SK-N-SH treated with all-trans-retinoic acid at 6 μM for 48 hours (cell line): ENCODE data around the gene MED15.

Experiments used
- ATAC-seq: fragments of 200-7000 bp; cut with Tn5 transposase; 3 replicates; pipeline ENCODE4 v1.9.1; 2020; ENCODE audit warnings: mild to moderate bottlenecking, moderate library complexity
- ARNTL ChIP-seq: fragments of 450-650 bp; formaldehyde crosslinking; IDR thresholded peaks from 2 replicates; pipeline ENCODE4 v1.5.0; 2020; ENCODE audit warnings: low read depth, mild to moderate bottlenecking, moderate library complexity, borderline replicate concordance
- BACH2 ChIP-seq: fragments of 250-450 bp; sonication (Bioruptor Pico); IDR thresholded peaks from 2 replicates; pipeline ENCODE4 v1.9.0; 2021; ENCODE audit warnings: mild to moderate bottlenecking, borderline replicate concordance
- CSRNP3 ChIP-seq: fragments of 250-450 bp; sonication (Bioruptor Pico); IDR thresholded peaks from 2 replicates; pipeline ENCODE4 v1.5.1; 2021; ENCODE audit warnings: mild to moderate bottlenecking, moderate library complexity
- GLIS3 ChIP-seq: fragments of 250-450 bp; sonication (Bioruptor Pico); IDR thresholded peaks from 2 replicates; pipeline ENCODE4 v1.5.0; 2020; ENCODE audit warnings: mild to moderate bottlenecking, moderate library complexity
- ISL1 ChIP-seq: fragments of 250-450 bp; sonication (Bioruptor Pico); IDR thresholded peaks from 2 replicates; pipeline ENCODE4 v2.1.2; 2022; ENCODE audit warnings: mild to moderate bottlenecking, moderate library complexity
- PATZ1 ChIP-seq: fragments of 250-450 bp; sonication (Bioruptor Pico); IDR thresholded peaks from 2 replicates; pipeline ENCODE4 v1.8.0; 2020; ENCODE audit warnings: mild to moderate bottlenecking, moderate library complexity, borderline replicate concordance
- POU6F1 ChIP-seq: fragments of 250-450 bp; sonication (Bioruptor Pico); IDR thresholded peaks from 2 replicates; pipeline ENCODE4 v1.8.0; 2021; ENCODE audit warnings: low read depth, mild to moderate bottlenecking, moderate library complexity, borderline replicate concordance
- RARB ChIP-seq: fragments of 250-450 bp; sonication (Bioruptor Pico); IDR thresholded peaks from 2 replicates; pipeline ENCODE4 v1.8.0; 2021; ENCODE audit warnings: mild to moderate bottlenecking, moderate library complexity
- SNAI2 ChIP-seq: fragments of 250-450 bp; sonication (Bioruptor Pico); IDR thresholded peaks from 2 replicates; pipeline ENCODE4 v1.5.0; 2020; ENCODE audit warnings: mild to moderate bottlenecking, moderate library complexity
- TOX ChIP-seq: fragments of 250-450 bp; sonication (Bioruptor Pico); IDR thresholded peaks from 2 replicates; pipeline ENCODE4 v1.8.0; 2021; ENCODE audit warnings: mild to moderate bottlenecking, moderate library complexity, borderline replicate concordance
- ZC3H10 ChIP-seq: fragments of 250-450 bp; sonication (Bioruptor Pico); IDR thresholded peaks from 2 replicates; pipeline ENCODE4 v1.5.1; 2021; ENCODE audit warnings: mild to moderate bottlenecking, moderate library complexity
- ZFP3 ChIP-seq: fragments of 250-450 bp; sonication (Bioruptor Pico); IDR thresholded peaks from 2 replicates; pipeline ENCODE4 v1.5.0; 2020; ENCODE audit warnings: mild to moderate bottlenecking, moderate library complexity
- ZFP30 ChIP-seq: fragments of 450-650 bp; formaldehyde crosslinking; IDR thresholded peaks from 2 replicates; pipeline ENCODE4 v1.5.0; 2022; ENCODE audit warnings: mild to moderate bottlenecking, moderate library complexity
- ZNF565 ChIP-seq: fragments of 450-650 bp; formaldehyde crosslinking; conservative IDR thresholded peaks from 2 replicates; pipeline ENCODE4 v1.5.0; 2020; ENCODE audit warnings: low read depth, mild to moderate bottlenecking, moderate library complexity
- ZNF70 ChIP-seq: fragments of 450-650 bp; formaldehyde crosslinking; IDR thresholded peaks from 2 replicates; pipeline ENCODE4 v1.5.0; 2020; ENCODE audit warnings: mild to moderate bottlenecking, moderate library complexity
- TF ChIP-seq, protein P1 (sequence below): fragments of 250-450 bp; sonication (Bioruptor Pico); IDR thresholded peaks from 2 replicates; pipeline ENCODE4 v1.5.1; 2020; ENCODE audit warnings: low read depth, mild to moderate bottlenecking, moderate library complexity
- TF ChIP-seq, protein P2 (sequence below): fragments of 250-450 bp; sonication (Bioruptor Pico); IDR thresholded peaks from 2 replicates; pipeline ENCODE4 v1.5.0; 2020; ENCODE audit warnings: mild to moderate bottlenecking, moderate library complexity

Gene MED15

GRCh38 chr22:20611418-20611817 lies 104.0 kb downstream of the MED15 start:
- TF ChIP-seq ARNTL (CRISPR knock-in tag) (no peak), ZFP3 (no peak), GLIS3 (no peak), BACH2 (CRISPR knock-in tag) (no peak)
- TF ChIP-seq, protein P1, sequence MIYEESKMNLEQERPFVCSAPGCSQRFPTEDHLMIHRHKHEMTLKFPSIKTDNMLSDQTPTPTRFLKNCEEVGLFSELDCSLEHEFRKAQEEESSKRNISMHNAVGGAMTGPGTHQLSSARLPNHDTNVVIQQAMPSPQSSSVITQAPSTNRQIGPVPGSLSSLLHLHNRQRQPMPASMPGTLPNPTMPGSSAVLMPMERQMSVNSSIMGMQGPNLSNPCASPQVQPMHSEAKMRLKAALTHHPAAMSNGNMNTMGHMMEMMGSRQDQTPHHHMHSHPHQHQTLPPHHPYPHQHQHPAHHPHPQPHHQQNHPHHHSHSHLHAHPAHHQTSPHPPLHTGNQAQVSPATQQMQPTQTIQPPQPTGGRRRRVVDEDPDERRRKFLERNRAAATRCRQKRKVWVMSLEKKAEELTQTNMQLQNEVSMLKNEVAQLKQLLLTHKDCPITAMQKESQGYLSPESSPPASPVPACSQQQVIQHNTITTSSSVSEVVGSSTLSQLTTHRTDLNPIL (CRISPR knock-in tag) = no peak

GRCh38 chr22:20613301-20613700 lies 105.9 kb downstream of the MED15 start:
- no peak for ATAC-seq
- TF ChIP-seq ZFP3 (no peak), RARB (CRISPR knock-in tag) (no peak), POU6F1 (no peak), TOX (CRISPR knock-in tag) (no peak)
- TF ChIP-seq, all 23 proteins: peak for 0

More at GRCh38 chr22:20611418-20611817, 104.0 kb downstream of the MED15 start:
- no peak for ATAC-seq

GRCh38 chr22:20615021-20615420 lies 107.6 kb downstream of the MED15 start:
- no peak for ATAC-seq
- no peak for TF ChIP-seq BACH2 (CRISPR knock-in tag)
- TF ChIP-seq, protein P2, sequence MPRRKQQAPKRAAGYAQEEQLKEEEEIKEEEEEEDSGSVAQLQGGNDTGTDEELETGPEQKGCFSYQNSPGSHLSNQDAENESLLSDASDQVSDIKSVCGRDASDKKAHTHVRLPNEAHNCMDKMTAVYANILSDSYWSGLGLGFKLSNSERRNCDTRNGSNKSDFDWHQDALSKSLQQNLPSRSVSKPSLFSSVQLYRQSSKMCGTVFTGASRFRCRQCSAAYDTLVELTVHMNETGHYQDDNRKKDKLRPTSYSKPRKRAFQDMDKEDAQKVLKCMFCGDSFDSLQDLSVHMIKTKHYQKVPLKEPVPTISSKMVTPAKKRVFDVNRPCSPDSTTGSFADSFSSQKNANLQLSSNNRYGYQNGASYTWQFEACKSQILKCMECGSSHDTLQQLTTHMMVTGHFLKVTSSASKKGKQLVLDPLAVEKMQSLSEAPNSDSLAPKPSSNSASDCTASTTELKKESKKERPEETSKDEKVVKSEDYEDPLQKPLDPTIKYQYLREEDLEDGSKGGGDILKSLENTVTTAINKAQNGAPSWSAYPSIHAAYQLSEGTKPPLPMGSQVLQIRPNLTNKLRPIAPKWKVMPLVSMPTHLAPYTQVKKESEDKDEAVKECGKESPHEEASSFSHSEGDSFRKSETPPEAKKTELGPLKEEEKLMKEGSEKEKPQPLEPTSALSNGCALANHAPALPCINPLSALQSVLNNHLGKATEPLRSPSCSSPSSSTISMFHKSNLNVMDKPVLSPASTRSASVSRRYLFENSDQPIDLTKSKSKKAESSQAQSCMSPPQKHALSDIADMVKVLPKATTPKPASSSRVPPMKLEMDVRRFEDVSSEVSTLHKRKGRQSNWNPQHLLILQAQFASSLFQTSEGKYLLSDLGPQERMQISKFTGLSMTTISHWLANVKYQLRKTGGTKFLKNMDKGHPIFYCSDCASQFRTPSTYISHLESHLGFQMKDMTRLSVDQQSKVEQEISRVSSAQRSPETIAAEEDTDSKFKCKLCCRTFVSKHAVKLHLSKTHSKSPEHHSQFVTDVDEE (CRISPR knock-in tag) = no peak

DNA sequence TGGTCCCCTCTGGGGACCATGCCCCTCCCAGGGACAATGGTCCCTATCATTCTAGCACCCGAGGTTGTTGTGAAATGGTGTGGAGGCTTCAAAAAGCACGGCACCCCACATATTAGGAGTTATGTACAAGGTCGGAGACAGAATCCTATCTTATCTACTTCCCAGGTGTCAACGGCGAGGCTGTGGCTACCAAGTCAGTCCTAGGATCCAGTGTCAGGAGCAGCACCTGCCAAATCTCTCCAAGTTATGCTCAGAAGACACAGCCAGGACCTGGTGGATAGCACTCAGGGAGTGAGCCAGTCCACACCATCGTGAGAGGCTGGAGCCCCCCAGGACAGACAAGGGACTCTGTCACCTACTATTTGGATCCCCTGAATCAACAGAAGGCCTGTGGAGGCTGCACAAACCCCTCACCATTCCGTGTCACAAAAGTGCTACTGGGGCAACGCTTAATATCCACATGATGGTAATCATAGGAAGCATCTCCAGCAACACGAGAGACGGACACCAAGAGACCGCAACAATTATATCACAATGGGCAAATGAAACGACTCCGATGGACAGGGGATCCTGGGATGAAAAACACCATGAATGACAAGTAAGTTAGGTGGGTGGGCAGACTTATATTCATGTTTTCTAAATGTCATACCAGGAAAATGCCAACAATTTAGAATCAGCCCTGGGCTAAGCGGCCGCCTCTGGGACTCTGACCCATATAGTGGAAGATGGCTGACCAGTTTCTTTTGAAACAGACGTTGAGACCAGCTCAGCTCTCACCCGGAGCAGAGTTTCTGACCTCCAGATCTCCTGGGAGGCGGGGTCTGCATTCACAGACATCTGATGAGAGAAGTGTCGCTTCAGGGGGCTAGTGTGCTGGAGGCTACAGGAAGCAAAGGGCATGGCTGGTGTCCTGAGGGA lies 108.4 kb downstream of the MED15 start:
- ATAC-seq = no peak
- no peak for TF ChIP-seq ZNF70
- no peak for TF ChIP-seq ZC3H10 (CRISPR knock-in tag)
- TF ChIP-seq ISL1 = no peak
- TF ChIP-seq ARNTL (CRISPR knock-in tag) = no peak
- TF ChIP-seq ZFP30 (CRISPR knock-in tag) = no peak
- TF ChIP-seq ZNF565 (CRISPR knock-in tag) = no peak
- no peak for TF ChIP-seq SNAI2 (CRISPR knock-in tag)
- no peak for TF ChIP-seq CSRNP3 (CRISPR knock-in tag)
- TF ChIP-seq RARB (CRISPR knock-in tag) = no peak

- ATAC-seq = no peak
- TF ChIP-seq PATZ1 (CRISPR knock-in tag) (no peak), ZFP3 (no peak), ZFP30 (CRISPR knock-in tag) (no peak), ISL1 (no peak), CSRNP3 (CRISPR knock-in tag) (no peak), ZNF565 (CRISPR knock-in tag) (no peak), SNAI2 (CRISPR knock-in tag) (no peak)
- TF ChIP-seq, protein P2 (CRISPR knock-in tag) = no peak
These were observed 109.1 kb downstream of the MED15 start for GRCh38 chr22:20616451-20617043.
